K562 (cell line): ENCODE data around the gene ACKR3.

ENCODE experiments used
- CHD4 ChIP-seq: fragments of 200-600 bp; sonication (generic); IDR thresholded peaks from 3 replicates; pipeline ENCODE4 v1.6.1; 2012; ENCODE audit warnings: low read depth, mild to moderate bottlenecking, mixed read lengths, low read length, inconsistent platforms; ENCODE audit not compliant: insufficient read depth, insufficient replicate concordance, poor library complexity, severe bottlenecking
- CTCF ChIP-seq, 3 experiments: IDR thresholded peaks in 2 of 3; conservative IDR thresholded peaks in 1 of 3; 2 replicates each; pipeline ENCODE4 v1.5.1; 2011 to 2012; ENCODE audit warnings: low read length in 3 of 3, mild to moderate bottlenecking in 3 of 3, control low read depth in 2 of 3, improper control_type of control experiment in 1 of 3, inconsistent platforms in 1 of 3, low read depth in 1 of 3, mixed read lengths in 1 of 3, moderate library complexity in 1 of 3; ENCODE audit not compliant: insufficient read depth in 2 of 3
- ZNF184 ChIP-seq: sonication (generic); formaldehyde crosslinking; IDR thresholded peaks from 2 replicates; pipeline ENCODE4 v1.5.0; 2020; ENCODE audit warnings: missing genetic modification reagents

GRCh38 chr2:236544362-236544761, 25.3 kb upstream of the ACKR3 start:
- TF ChIP-seq CTCF (IDR thresholded peaks at IDR 0.05 in 2 of 3, conservative IDR thresholded peaks at IDR 0.05 in 1 of 3; ENCODE audit: insufficient read depth in 2 of 3, low read depth in 1 of 3, low read length in 3 of 3) (no peak), CHD4 (no peak), ZNF184 (CRISPR knock-in tag) (no peak)
